SK-N-SH (cell line): Measurements from ENCODE around the gene QRFPR. TPM values are rescaled to one million over a fixed set of nuclear protein-coding genes. Genes with fewer than 3 reads are reported as not detected.

Experiments
- CTCF ChIA-PET: fragments of 300-600, 350-600 bp; formaldehyde crosslinking; extraction: SDS; loops from one replicate; lab custom pipeline; 2021; lab: Yijun Ruan, JAX
- POLR2A ChIA-PET: fragments of 350-600 bp; sonication (Branson Sonifier 250); formaldehyde crosslinking; extraction: SDS; loops from one replicate; lab custom pipeline; 2020; ENCODE audit warnings: antibody characterized with exemption, inconsistent platforms; lab: Yijun Ruan, JAX
- DNase-seq: peaks from one replicate; pipeline ENCODE4 v3.0.0; 2012
- H2AFZ ChIP-seq: fragments of 200-600 bp; sonication (generic); 2 replicates; pipeline ENCODE4 v1.8.1; 2016; ENCODE audit warnings: antibody characterized with exemption, mild to moderate bottlenecking, low read depth
- H3F3A ChIP-seq: fragments of 200-600 bp; sonication (generic); replicated peaks from 2 replicates; pipeline ENCODE3; 2016; ENCODE audit warnings: antibody characterized with exemption, mild to moderate bottlenecking; ENCODE audit not compliant: insufficient read depth
- H3K27ac ChIP-seq, 2 experiments: fragments of 200-500 bp in 1 of 2; fragments of 200-600 bp in 1 of 2; sonication (Bioruptor generic) in 1 of 2; sonication (generic), shearing (Covaris generic) in 1 of 2; 2 replicates each; pipeline versions ENCODE4 v1.5.1 to v1.6.1; 2014 to 2016; ENCODE audit warnings: low read depth in 2 of 2, inconsistent platforms in 1 of 2, low read length in 1 of 2, mild to moderate bottlenecking in 1 of 2, mixed read lengths in 1 of 2
- H3K27me3 ChIP-seq: fragments of 200-600 bp; sonication (generic), shearing (Covaris generic); 2 replicates; pipeline ENCODE4 v1.6.1; 2016; ENCODE audit warnings: mixed run types; ENCODE audit not compliant: insufficient read depth
- H3K36me3 ChIP-seq, 2 experiments: fragments of 200-500 bp in 1 of 2; fragments of 200-600 bp in 1 of 2; sonication (Bioruptor generic) in 1 of 2; sonication (generic) in 1 of 2; replicated peaks in 1 of 2; 2 replicates each; pipeline versions ENCODE3 to v1.5.1; 2014 to 2016; ENCODE audit warnings: low read length in 1 of 2, mild to moderate bottlenecking in 1 of 2; ENCODE audit not compliant: insufficient read depth in 2 of 2, control insufficient read depth in 1 of 2
- H3K4me1 ChIP-seq, 2 experiments: fragments of 200-500 bp in 1 of 2; fragments of 200-600 bp in 1 of 2; sonication (Bioruptor generic) in 1 of 2; sonication (generic), shearing (Covaris generic) in 1 of 2; 2 replicates each; pipeline versions ENCODE4 v1.5.1 to v1.6.1; 2014 to 2016; ENCODE audit warnings: low read depth in 1 of 2, low read length in 1 of 2, mixed run types in 1 of 2; ENCODE audit not compliant: insufficient read depth in 2 of 2, control insufficient read depth in 1 of 2
- H3K4me2 ChIP-seq: fragments of 200-600 bp; sonication (generic), shearing (Covaris generic); 2 replicates; pipeline ENCODE4 v1.6.1; 2017; ENCODE audit warnings: mixed run types
- H3K4me3 ChIP-seq, 2 experiments: fragments of 200-500 bp in 1 of 2; fragments of 200-600 bp in 1 of 2; sonication (Bioruptor generic) in 1 of 2; sonication (generic), shearing (Covaris generic) in 1 of 2; 2 replicates each; pipeline versions ENCODE4 v1.5.1 to v1.8.1; 2014 to 2016; ENCODE audit warnings: low read depth in 2 of 2, inconsistent platforms in 1 of 2, low read length in 1 of 2, mild to moderate bottlenecking in 1 of 2, mixed read lengths in 1 of 2, moderate library complexity in 1 of 2
- H3K79me2 ChIP-seq: fragments of 200-600 bp; sonication (generic); 2 replicates; pipeline ENCODE4 v1.8.1; 2017; ENCODE audit warnings: mild to moderate bottlenecking; ENCODE audit not compliant: insufficient read depth
- H3K9ac ChIP-seq: fragments of 200-600 bp; sonication (generic); 2 replicates; pipeline ENCODE4 v1.6.1; 2017; ENCODE audit warnings: mixed run types
- H3K9me2 ChIP-seq: fragments of 200-600 bp; sonication (generic); 2 replicates; pipeline ENCODE4 v1.6.1; 2017; ENCODE audit warnings: mixed run types
- H3K9me3 ChIP-seq: fragments of 200-600 bp; sonication (generic); 2 replicates; pipeline ENCODE4 v1.6.1; 2017; ENCODE audit warnings: mixed run types, mild to moderate bottlenecking, moderate library complexity
- H4K20me1 ChIP-seq: fragments of 200-600 bp; sonication (generic); 2 replicates; pipeline ENCODE4 v1.6.1; 2017; ENCODE audit warnings: mild to moderate bottlenecking, mixed run types; ENCODE audit not compliant: insufficient read depth
- CTCF ChIP-seq: fragments of 200-600 bp; sonication (generic); IDR thresholded peaks from 2 replicates; pipeline ENCODE4 v1.6.1; 2017; ENCODE audit warnings: antibody characterized with exemption, mild to moderate bottlenecking, moderate library complexity
- EZH2phosphoT487 ChIP-seq: fragments of 200-600 bp; sonication (generic); IDR thresholded peaks from 2 replicates; pipeline ENCODE4 v1.6.1; 2017; ENCODE audit warnings: low read depth, mixed run types, mild to moderate bottlenecking, antibody characterized with exemption, moderate library complexity, borderline replicate concordance
- FOXM1 ChIP-seq: IDR thresholded peaks from 2 replicates; pipeline ENCODE4 v1.4.0; 2012; ENCODE audit warnings: low read depth, mild to moderate bottlenecking
- GATA2 ChIP-seq: sonication (generic); formaldehyde crosslinking; IDR thresholded peaks from 2 replicates; pipeline ENCODE4 v1.5.0; 2020; ENCODE audit warnings: mild to moderate bottlenecking, missing genetic modification reagents
- IRF3 ChIP-seq: fragments of 150-350 bp; IDR thresholded peaks from 2 replicates; pipeline ENCODE4 v1.6.1; 2016; ENCODE audit warnings: mild to moderate bottlenecking, low read depth, low read length
- JUND ChIP-seq: IDR thresholded peaks from 2 replicates; pipeline ENCODE4 v1.4.0; 2012
- MAX ChIP-seq: IDR thresholded peaks from 2 replicates; pipeline ENCODE4 v1.4.0; 2012; ENCODE audit warnings: low read depth
- MEF2A ChIP-seq: IDR thresholded peaks from 2 replicates; pipeline ENCODE4 v1.4.0; 2012; ENCODE audit warnings: low read depth, borderline replicate concordance
- MXI1 ChIP-seq: IDR thresholded peaks from 2 replicates; pipeline ENCODE4 v1.6.1; 2012; ENCODE audit warnings: mild to moderate bottlenecking, low read depth, low read length, improper control_type of control experiment
- NFIC ChIP-seq: IDR thresholded peaks from 2 replicates; pipeline ENCODE4 v1.4.0; 2012; ENCODE audit warnings: borderline replicate concordance
- RAD21 ChIP-seq: IDR thresholded peaks from 2 replicates; pipeline ENCODE4 v1.6.1; 2012; ENCODE audit warnings: mild to moderate bottlenecking, low read length
- RCOR1 ChIP-seq: fragments of 150-350 bp; IDR thresholded peaks from 2 replicates; pipeline ENCODE4 v1.6.1; 2017; ENCODE audit warnings: antibody characterized with exemption, low read length
- REST ChIP-seq: IDR thresholded peaks from 2 replicates; pipeline ENCODE4 v1.6.1; 2012; ENCODE audit warnings: mild to moderate bottlenecking, low read depth, low read length, moderate library complexity
- SMC3 ChIP-seq: IDR thresholded peaks from 2 replicates; pipeline ENCODE4 v1.6.1; 2012; ENCODE audit warnings: low read depth, low read length, improper control_type of control experiment
- TEAD4 ChIP-seq: IDR thresholded peaks from 2 replicates; pipeline ENCODE4 v1.4.0; 2012; ENCODE audit warnings: mild to moderate bottlenecking, borderline replicate concordance; ENCODE audit not compliant: insufficient read depth
- YY1 ChIP-seq: IDR thresholded peaks from 2 replicates; pipeline ENCODE4 v1.4.0; 2012; ENCODE audit warnings: low read depth, mild to moderate bottlenecking
- WGBS: methylation state at CpG from one replicate; pipeline ENCODE4 v1.1.6; 2017; ENCODE audit warnings: low lambda C conversion rate; 5-methylcytosine and 5-hydroxymethylcytosine counted together
- polyA plus RNA-seq, 3 experiments: library from polyadenylated mRNA; depleted of rRNA; stranded (reverse); fragments of >200 nt; gene quantifications; 2 replicates each; pipeline ENCODE4 v1.2.3, GENCODE V29; 2012

Gene QRFPR
- polyA plus RNA-seq, 1 of the 3 experiments (the other 2 are of a cell fraction) = not detected

GRCh38 chr4:121308328-121308663, 72.5 kb downstream of the QRFPR start:
- WGBS = 7% methylated on average over 1 of the region's 1 CpG
- Histone ChIP-seq H3K27ac (no peak overlapping the region), H3K79me2 (no peaks in the 10 kb centered on the region), H3K4me3 (no peak overlapping the region; a peak in 1 of 4 replicates), H2AFZ (no peak overlapping the region), H3K27me3 (no peaks in the 10 kb centered on the region; the same call in 1 of the 2 replicates), H3K9ac (no peak overlapping the region), H3K9me3 (no peaks in the 10 kb centered on the region), H3K9me2 (no peaks in the 10 kb centered on the region), H3F3A (no peaks in the 10 kb centered on the region), H4K20me1 (no peaks in the 10 kb centered on the region), H3K4me1 (no peaks in the 10 kb centered on the region), H3K36me3 (no peaks in the 10 kb centered on the region), H3K4me2 (no peak overlapping the region)
- POLR2A ChIA-PET = no interaction called here
- TF ChIP-seq NFIC = no peak
- TF ChIP-seq TEAD4 = no peak
- no peak for TF ChIP-seq MXI1
- TF ChIP-seq MEF2A = no peak
- TF ChIP-seq MAX = no peak
- TF ChIP-seq JUND = no peak
- no peak for TF ChIP-seq FOXM1
- CTCF ChIA-PET = interaction anchor here (0.8 to 1.5 kb wide), 4 partner anchors 9 to 1153 kb away, joined by 3 to 9 read pairs (median 3); no protein-coding TSS in a partner anchor
- no peak for DNase-seq

GRCh38 chr4:121307445-121308327, 73.1 kb downstream of the QRFPR start:
- H3K9me2 ChIP-seq = no peaks in the 10 kb centered on the region
- H3K27ac ChIP-seq = no peak overlapping the region
- H2AFZ ChIP-seq = no peak overlapping the region
- H3K79me2 ChIP-seq = no peaks in the 10 kb centered on the region
- no peaks in the 10 kb centered on the region for H3K9me3 ChIP-seq
- no peaks in the 10 kb centered on the region; the same call in 1 of the 2 replicates for H3K27me3 ChIP-seq
- H3K36me3 ChIP-seq = no peaks in the 10 kb centered on the region
- H3F3A ChIP-seq = no peaks in the 10 kb centered on the region
- WGBS = 0% methylated on average over 5 of the region's 5 CpGs
- H3K4me1 ChIP-seq = no peaks in the 10 kb centered on the region
- no peak overlapping the region for H3K4me2 ChIP-seq
- CTCF ChIA-PET = interaction anchor here (0.6 to 1.5 kb wide), 6 partner anchors 9 to 1152 kb away, joined by 3 to 9 read pairs (median 3); no protein-coding TSS in a partner anchor
- no peaks in the 10 kb centered on the region for H4K20me1 ChIP-seq
- H3K4me3 ChIP-seq = peak overlapping the region in 1 of 2 experiments; percentile 25; a peak in 1 of 4 replicates
- DNase-seq = no peak
- peak; percentile 53 for TF ChIP-seq RAD21
- TF ChIP-seq GATA2 (CRISPR knock-in tag) = no peak
- no peak for TF ChIP-seq YY1
- TF ChIP-seq EZH2phosphoT487 = no peak
- peak; percentile 29; the same call in 1 of the 2 replicates for TF ChIP-seq SMC3
- peak; percentile 72 for TF ChIP-seq CTCF
- no peak for TF ChIP-seq REST
- no peak for TF ChIP-seq RCOR1
- no peak for TF ChIP-seq IRF3
- TF ChIP-seq, all 33 proteins: peak for 3
- H3K9ac ChIP-seq = no peak overlapping the region
- POLR2A ChIA-PET = no interaction called here
